Measurements from ENCODE around the gene FAM72C.
"Not testable (repeated sequence)": the region's sequence is repeated elsewhere in the genome, so short reads cannot be mapped to it uniquely, and the experiment has no call there.

DNA sequence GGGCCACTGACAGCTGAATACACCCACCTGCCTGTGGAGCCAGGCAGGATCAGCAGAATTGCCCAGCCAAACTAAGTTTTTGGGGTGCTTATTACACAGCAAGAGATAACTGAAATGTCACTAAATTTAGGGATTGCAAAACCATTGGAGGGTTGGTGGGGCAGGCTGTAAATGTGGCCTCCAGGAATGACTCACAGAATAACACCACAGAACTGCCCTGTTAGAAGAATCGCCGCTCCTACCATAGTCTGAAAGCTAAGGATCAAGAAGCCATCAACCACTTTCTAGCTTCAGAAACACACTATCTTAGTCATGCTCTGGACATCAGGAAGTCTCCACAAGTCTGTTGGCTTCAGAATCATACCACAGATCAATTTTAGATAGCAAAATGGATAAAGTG lies 24.0 kb downstream of the FAM72C start:
- TF ChIP-seq, protein P1, sequence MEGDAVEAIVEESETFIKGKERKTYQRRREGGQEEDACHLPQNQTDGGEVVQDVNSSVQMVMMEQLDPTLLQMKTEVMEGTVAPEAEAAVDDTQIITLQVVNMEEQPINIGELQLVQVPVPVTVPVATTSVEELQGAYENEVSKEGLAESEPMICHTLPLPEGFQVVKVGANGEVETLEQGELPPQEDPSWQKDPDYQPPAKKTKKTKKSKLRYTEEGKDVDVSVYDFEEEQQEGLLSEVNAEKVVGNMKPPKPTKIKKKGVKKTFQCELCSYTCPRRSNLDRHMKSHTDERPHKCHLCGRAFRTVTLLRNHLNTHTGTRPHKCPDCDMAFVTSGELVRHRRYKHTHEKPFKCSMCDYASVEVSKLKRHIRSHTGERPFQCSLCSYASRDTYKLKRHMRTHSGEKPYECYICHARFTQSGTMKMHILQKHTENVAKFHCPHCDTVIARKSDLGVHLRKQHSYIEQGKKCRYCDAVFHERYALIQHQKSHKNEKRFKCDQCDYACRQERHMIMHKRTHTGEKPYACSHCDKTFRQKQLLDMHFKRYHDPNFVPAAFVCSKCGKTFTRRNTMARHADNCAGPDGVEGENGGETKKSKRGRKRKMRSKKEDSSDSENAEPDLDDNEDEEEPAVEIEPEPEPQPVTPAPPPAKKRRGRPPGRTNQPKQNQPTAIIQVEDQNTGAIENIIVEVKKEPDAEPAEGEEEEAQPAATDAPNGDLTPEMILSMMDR (IDR thresholded peaks at IDR 0.05; ENCODE audit: low read depth, low read length), result not testable (repeated sequence)
- TF ChIP-seq EZH2phosphoT487 (IDR thresholded peaks at IDR 0.05; ENCODE audit: low read depth), result not testable (repeated sequence)
